Spleen (tissue), 7 donors: ENCODE results near the gene ATG16L1.

Experiments used
- POLR2AphosphoS5 ChIP-seq, 3 donors: sonication (generic); formaldehyde crosslinking; IDR thresholded peaks; one replicate each; pipeline ENCODE4 v1.5.1; 2017; ENCODE audit warnings: antibody characterized with exemption in 3 of 3
- TF ChIP-seq, protein P1 (sequence below), 11 experiments: fragments of 200-600 bp in 7 of 11; fragments of 450-650 bp in 4 of 11; sonication (generic) in 4 of 11; IDR thresholded peaks in 8 of 11; conservative IDR thresholded peaks in 3 of 11; 1 replicate in 7 of 11; 2 replicates in 4 of 11; pipeline versions ENCODE4 v1.4.0 to v1.8.0; 2016 to 2021; ENCODE audit warnings: antibody characterized with exemption in 11 of 11, inconsistent platforms in 4 of 11, mild to moderate bottlenecking in 1 of 11
- donor health status: DM: no; HTN: no; CAD: no; lungs with moderate emphysema.
- donor health status: DM: no; HTN: no; CAD: no.
- donor health status: DM: no; HTN: no; CAD: no.

DNA sequence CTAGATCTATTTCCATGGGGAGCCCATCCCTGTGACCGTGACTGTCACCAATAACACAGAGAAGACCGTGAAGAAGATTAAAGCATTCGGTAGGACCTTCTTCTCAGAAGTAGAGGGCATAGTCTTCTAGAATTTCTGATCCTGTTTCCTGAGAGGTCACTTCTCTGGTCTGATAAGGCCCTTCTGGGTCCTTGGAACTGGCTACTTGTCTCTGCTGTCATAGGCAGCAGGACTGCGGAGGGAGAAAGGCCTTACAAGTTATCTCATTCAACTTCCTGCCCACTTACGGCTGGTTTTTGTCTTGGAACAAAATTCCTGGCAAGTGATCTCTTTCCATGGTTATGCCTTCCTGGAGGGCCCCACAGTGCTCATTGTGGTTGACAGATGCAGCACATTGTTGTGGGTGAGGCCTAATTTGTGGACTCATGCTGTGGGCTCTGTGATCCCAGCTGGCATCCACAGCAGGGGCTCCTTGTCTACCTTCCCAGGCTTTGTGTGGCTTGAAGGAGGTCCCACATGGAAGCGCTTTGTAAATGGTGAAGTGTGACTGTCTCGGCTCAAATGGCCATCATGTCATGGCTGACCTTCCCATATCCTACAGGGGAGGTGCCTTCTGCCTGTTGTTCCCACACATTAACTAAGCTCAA is 78.1 kb downstream of the ATG16L1 start:
- TF ChIP-seq, protein P1, sequence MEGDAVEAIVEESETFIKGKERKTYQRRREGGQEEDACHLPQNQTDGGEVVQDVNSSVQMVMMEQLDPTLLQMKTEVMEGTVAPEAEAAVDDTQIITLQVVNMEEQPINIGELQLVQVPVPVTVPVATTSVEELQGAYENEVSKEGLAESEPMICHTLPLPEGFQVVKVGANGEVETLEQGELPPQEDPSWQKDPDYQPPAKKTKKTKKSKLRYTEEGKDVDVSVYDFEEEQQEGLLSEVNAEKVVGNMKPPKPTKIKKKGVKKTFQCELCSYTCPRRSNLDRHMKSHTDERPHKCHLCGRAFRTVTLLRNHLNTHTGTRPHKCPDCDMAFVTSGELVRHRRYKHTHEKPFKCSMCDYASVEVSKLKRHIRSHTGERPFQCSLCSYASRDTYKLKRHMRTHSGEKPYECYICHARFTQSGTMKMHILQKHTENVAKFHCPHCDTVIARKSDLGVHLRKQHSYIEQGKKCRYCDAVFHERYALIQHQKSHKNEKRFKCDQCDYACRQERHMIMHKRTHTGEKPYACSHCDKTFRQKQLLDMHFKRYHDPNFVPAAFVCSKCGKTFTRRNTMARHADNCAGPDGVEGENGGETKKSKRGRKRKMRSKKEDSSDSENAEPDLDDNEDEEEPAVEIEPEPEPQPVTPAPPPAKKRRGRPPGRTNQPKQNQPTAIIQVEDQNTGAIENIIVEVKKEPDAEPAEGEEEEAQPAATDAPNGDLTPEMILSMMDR (IDR thresholded peaks at IDR 0.05 in 8 of 11, conservative IDR thresholded peaks at IDR 0.05 in 3 of 11), result no peak
- no peak for TF ChIP-seq POLR2AphosphoS5 (IDR thresholded peaks at IDR 0.05)
